ENCODE data around the gene COL5A1. TPM values are rescaled to one million over a fixed set of nuclear protein-coding genes. Genes with fewer than 3 reads are reported as not detected.

Gene COL5A1
- total RNA-seq, 1 donor from 2014 or later: 6.1 TPM

GRCh38 chr9:134630861-134631260 is 10.7 kb upstream of the COL5A1 start:
- no peak for DNase-seq (ENCODE audit: low spot score)
- Mint-ChIP-seq H3K27ac (no peak overlapping the region), H3K4me3 (no peak overlapping the region)

GRCh38 chr9:134631881-134632280 is 9.7 kb upstream of the COL5A1 start:
- H3K4me2 ChIP-seq: no peak overlapping the region
- H3K4me1 ChIP-seq: no peaks in the 10 kb centered on the region
- no peak for DNase-seq (ENCODE audit: low spot score)
- no peak overlapping the region for H3K27ac Mint-ChIP-seq
- H3K36me3 ChIP-seq: no peaks in the 10 kb centered on the region
- H3K27ac ChIP-seq: no peak overlapping the region
- no peaks in the 10 kb centered on the region for H3K79me2 ChIP-seq (ENCODE audit: low read depth)
- no peak overlapping the region for H3K4me3 Mint-ChIP-seq
- H3K9ac ChIP-seq: no peak overlapping the region
- H4K20me1 ChIP-seq (ENCODE audit: low read depth): no peaks in the 10 kb centered on the region
- no peaks in the 10 kb centered on the region for H3K9me3 Mint-ChIP-seq
- no peaks in the 10 kb centered on the region for H3K27me3 ChIP-seq
- H3K4me3 ChIP-seq: no peak overlapping the region
- TF ChIP-seq EZH2phosphoT487 (IDR thresholded peaks at IDR 0.05) (no peak), EZH2 (IDR thresholded peaks at IDR 0.05) (no peak), CTCF (IDR thresholded peaks at IDR 0.05) (no peak)
- peaks cover 8% of the 10 kb centered on the region for H3K4me1 Mint-ChIP-seq
- no peaks in the 10 kb centered on the region for H3K9me3 ChIP-seq (ENCODE audit: low read depth)
- H2AFZ ChIP-seq (replicated peaks): no peak overlapping the region
- peaks cover 14% of the 10 kb centered on the region for H3K27me3 Mint-ChIP-seq (ENCODE audit: insufficient read depth, low read depth)
- no peaks in the 10 kb centered on the region for H3F3A ChIP-seq (ENCODE audit: low read depth)
- H3K36me3 Mint-ChIP-seq: no peaks in the 10 kb centered on the region

More at GRCh38 chr9:134630861-134631260, 10.7 kb upstream of the COL5A1 start:
- no peaks in the 10 kb centered on the region for H3F3A ChIP-seq (ENCODE audit: low read depth)
- H3K27me3 Mint-ChIP-seq (ENCODE audit: insufficient read depth, low read depth): peaks cover 17% of the 10 kb centered on the region
- H3K9me3 Mint-ChIP-seq: no peaks in the 10 kb centered on the region
- H3K9me3 ChIP-seq (ENCODE audit: low read depth): no peaks in the 10 kb centered on the region
- TF ChIP-seq EZH2phosphoT487 (IDR thresholded peaks at IDR 0.05): no peak
- H3K4me2 ChIP-seq: no peak overlapping the region
- H3K9ac ChIP-seq: no peak overlapping the region
- peaks cover 5% of the 10 kb centered on the region for H3K4me1 ChIP-seq
- no peak overlapping the region for H3K4me3 ChIP-seq
- H3K27ac ChIP-seq: no peak overlapping the region
- H3K36me3 Mint-ChIP-seq: no peaks in the 10 kb centered on the region
- H4K20me1 ChIP-seq (ENCODE audit: low read depth): no peaks in the 10 kb centered on the region
- H3K36me3 ChIP-seq: no peaks in the 10 kb centered on the region
- peaks cover 14% of the 10 kb centered on the region for H3K4me1 Mint-ChIP-seq
- no peaks in the 10 kb centered on the region for H3K27me3 ChIP-seq
- no peak overlapping the region for H2AFZ ChIP-seq (replicated peaks)
- H3K79me2 ChIP-seq (ENCODE audit: low read depth): no peaks in the 10 kb centered on the region

- H3K9me3 Mint-ChIP-seq: no peaks in the 10 kb centered on the region
- H3K4me2 ChIP-seq: no peak overlapping the region
- no peak overlapping the region for H3K4me3 Mint-ChIP-seq
Measured at GRCh38 chr9:134632329-134632728, 9.3 kb upstream of the COL5A1 start.

More at GRCh38 chr9:134632329-134632728, 9.3 kb upstream of the COL5A1 start:
- Mint-ChIP-seq H3K27ac (no peak overlapping the region), H3K27me3 (ENCODE audit: insufficient read depth, low read depth) (peaks cover 12% of the 10 kb centered on the region), H3K4me1 (peaks cover 9% of the 10 kb centered on the region), H3K36me3 (no peaks in the 10 kb centered on the region)
- Histone ChIP-seq H3K36me3 (no peaks in the 10 kb centered on the region), H3K27me3 (no peaks in the 10 kb centered on the region), H3K79me2 (ENCODE audit: low read depth) (no peaks in the 10 kb centered on the region), H2AFZ (replicated peaks) (no peak overlapping the region), H3K27ac (no peak overlapping the region), H4K20me1 (ENCODE audit: low read depth) (no peaks in the 10 kb centered on the region), H3K4me1 (no peaks in the 10 kb centered on the region), H3K4me3 (no peak overlapping the region), H3F3A (ENCODE audit: low read depth) (no peaks in the 10 kb centered on the region), H3K9me3 (ENCODE audit: low read depth) (no peaks in the 10 kb centered on the region), H3K9ac (no peak overlapping the region)
- no peak for TF ChIP-seq CTCF (IDR thresholded peaks at IDR 0.05)
- TF ChIP-seq EZH2phosphoT487 (IDR thresholded peaks at IDR 0.05): no peak
- TF ChIP-seq EZH2 (IDR thresholded peaks at IDR 0.05): no peak
- DNase-seq (ENCODE audit: low spot score): no peak
